SIG-M5 (cell line): ENCODE measurements around the gene FAM117B.
"Not testable (repeated sequence)": the region's sequence is repeated elsewhere in the genome, so short reads cannot be mapped to it uniquely, and the experiment has no call there.

Experiments used
- DNase-seq: peaks from one replicate; lab custom pipeline; 2025; lab: John Stamatoyannopoulos, UW

The FAM117B gene

GRCh38 chr2:202758604-202759003, 123.8 kb downstream of the FAM117B start:
- DNase-seq: no peak

GRCh38 chr2:202760848-202761247, 126.1 kb downstream of the FAM117B start:
- no peak for DNase-seq

DNA sequence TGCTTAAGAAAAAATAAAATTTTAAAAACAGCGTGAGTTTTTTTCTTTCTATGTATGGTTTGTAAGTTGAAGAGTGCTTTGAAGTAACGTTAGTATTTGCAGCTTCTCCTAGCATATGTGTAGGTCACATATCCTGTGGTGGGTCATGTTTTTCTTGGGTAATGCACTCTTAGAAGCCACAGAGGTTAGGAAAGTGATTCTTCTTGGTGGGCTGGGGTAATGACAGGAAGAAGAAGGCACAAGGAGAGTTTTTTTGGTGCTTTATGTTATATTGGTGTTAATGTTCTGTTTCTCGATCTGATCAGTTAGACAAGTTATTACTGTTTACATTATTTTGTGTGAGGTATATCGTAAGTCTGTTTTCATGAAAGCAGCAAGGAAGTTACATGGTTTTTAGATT, 127.8 kb downstream of the FAM117B start:
- no peak for DNase-seq

DNA sequence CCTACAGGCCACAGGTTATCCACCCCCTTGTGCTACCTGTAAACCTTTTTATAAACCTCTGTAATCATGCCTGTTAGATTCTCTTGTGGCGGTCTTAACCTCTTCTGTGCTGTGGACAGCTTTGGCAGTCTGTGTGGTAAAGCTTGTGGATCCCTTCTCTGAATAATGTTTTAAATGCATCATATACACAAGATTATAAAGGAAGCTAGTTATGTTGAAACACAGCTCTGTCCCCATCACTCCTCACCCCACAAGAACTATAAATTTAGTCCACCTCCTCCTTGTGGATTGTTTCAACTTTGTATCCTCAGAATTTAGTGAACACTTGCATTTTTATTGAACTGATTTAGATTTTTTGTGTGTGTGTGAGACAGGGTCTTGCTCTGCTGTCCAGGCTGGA, 129.1 kb downstream of the FAM117B start:
- DNase-seq: no peak

DNA sequence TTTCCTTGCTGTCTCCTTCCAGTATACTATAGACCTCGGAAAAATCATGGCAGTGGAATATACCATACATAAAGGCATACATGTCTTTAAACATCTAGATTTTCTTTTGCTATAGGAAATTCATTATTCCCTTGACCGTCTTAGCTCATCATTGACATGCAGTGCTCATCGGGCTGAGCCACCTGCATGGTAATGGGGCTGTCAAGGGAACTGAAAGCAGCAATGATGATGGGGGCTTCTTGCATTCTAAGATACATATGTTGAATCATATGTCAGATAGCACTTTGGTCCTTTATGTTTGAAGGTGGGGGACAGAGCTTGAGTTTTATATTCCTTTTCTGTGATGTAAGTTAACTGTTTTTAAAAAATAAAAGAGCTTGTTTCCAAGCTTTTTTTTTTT, 130.2 kb downstream of the FAM117B start:
- no peak for DNase-seq

DNA sequence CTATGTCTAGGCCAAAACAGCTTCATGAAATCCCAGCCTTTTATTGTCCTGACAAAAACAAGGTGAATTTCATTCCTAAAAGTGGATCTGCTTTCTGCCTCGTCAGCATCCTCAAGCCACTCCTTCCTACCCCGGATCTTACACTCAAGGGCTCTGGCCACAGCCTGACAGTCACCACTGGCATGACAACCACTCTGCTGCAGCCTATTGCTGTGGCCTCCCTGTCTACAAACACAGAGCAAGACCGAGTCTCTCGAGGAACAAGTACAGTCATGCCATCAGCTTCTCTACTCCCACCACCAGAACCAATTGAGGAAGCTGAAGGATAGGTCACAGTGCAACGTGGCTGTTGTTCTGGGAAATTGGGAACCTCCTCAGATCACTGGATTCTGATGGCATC, 130.7 kb downstream of the FAM117B start:
- no peak for DNase-seq

GRCh38 chr2:202768273-202768672, 133.5 kb downstream of the FAM117B start:
- no peak for DNase-seq

- no peak for DNase-seq
Measured at GRCh38 chr2:202769201-202769600, 134.4 kb downstream of the FAM117B start.

- no peak for DNase-seq
Measured at GRCh38 chr2:202771336-202771735, 136.6 kb downstream of the FAM117B start.

GRCh38 chr2:202771741-202772460, 137.1 kb downstream of the FAM117B start:
- no peak for DNase-seq

GRCh38 chr2:202773301-202773973, 138.7 kb downstream of the FAM117B start:
- DNase-seq: no peak

DNA sequence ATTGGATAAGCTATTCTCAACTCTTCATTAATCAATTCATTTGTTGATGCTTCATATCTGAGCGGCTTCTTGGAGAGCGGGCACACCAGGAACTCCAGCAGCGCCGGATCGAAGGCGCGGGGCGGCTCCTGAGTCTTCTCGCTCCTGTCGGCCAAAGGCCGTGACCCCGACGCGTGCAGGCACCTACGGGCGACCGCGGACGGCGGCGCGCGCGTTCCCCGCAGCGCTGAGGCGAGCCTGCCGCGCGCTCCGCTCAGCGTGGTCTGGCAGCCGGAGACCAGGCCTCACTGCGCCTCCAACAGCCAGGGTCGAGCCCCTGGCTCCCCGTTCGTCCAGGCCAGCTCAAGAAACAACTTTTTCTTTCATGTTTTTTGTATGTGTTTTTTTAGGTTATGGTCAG, 139.3 kb downstream of the FAM117B start:
- no peak for DNase-seq

- DNase-seq: no peak
Measured at GRCh38 chr2:202778217-202778616, 143.4 kb downstream of the FAM117B start.

DNA sequence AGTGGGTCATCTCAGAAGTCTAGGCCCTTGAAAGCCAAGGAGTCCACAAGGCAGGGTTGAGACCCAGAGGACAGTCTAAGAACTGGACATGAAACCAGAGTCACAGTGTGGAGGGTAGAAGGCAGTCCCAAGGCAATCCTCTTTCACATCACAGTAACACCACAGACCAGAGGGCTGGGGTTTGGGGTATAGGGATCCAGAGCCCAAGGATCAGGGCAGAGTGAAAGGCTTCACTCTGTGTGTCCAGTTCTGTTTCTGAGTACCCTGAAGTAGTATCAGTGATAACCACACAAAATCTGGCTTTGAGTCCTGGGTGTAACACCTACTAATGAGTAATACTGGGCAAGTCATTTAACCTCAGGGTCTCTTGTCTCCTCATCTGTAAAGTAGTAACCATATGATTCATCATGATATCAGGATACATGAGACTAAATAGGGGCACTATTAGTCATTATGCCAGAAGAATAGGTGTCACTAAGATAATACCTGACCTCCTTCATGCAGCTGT, 145.8 kb downstream of the FAM117B start:
- no peak for DNase-seq

GRCh38 chr2:202782940-202783558, 148.3 kb downstream of the FAM117B start:
- DNase-seq: no peak

GRCh38 chr2:202786842-202787241, 152.1 kb downstream of the FAM117B start:
- DNase-seq: no peak

GRCh38 chr2:202790676-202791075, 155.9 kb downstream of the FAM117B start:
- no peak for DNase-seq

GRCh38 chr2:202797944-202798343, 163.2 kb downstream of the FAM117B start:
- no peak for DNase-seq

DNA sequence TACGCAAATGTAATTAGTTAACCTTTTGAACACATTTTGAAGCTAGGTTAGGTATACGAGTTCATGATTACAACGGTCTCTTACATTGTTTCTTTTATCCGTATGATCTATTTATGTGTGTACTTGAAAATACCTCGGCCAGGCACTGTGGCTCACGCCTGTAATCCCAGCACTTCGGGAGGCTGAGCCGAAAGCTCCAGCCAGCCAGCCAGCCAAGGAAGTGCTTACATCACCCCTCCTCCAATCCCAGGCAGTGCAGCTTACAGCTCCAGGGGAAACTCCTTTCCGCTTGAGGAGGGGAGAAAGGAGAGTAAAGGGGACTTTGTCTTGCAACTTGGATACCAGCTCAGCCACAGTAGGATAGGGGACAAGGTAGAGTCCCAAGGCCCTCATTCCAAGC, 171.1 kb downstream of the FAM117B start:
- DNase-seq: not testable (repeated sequence)

DNA sequence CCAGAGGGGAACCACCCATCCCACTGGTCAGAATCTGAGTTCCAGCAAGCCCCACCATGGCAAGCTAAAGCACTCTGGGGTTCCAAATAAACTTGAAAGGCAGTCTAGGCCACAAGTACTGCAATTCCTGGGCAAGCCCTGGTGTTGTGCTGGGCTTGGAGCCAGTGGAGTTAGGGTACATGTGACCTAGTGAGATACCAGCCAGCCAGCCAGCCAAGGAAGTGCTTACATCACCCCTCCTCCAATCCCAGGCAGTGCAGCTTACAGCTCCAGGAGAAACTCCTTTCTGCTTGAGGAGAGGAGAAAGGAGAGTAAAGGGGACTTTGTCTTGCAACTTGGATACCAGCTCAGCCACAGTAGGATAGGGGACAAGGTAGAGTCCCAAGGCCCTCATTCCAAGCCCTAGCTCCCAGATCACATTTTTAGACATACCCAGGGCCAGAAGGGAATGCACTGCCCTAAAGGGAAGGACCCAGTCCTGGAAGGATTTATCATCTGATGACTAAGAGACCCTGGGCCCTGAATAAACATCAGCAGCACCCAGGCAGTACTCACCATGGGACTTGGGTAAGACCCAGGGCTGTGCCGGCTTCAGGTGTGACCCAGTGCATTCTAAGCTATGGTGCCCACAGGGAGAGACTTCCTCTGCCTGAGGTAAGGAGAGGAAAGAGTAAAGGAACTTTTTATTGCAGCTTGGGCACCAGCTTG, 172.8 kb downstream of the FAM117B start:
- not testable (repeated sequence) for DNase-seq

- DNase-seq: no peak
Measured at GRCh38 chr2:202808754-202809153, 174.0 kb downstream of the FAM117B start.

- DNase-seq: no peak
Measured at GRCh38 chr2:202813387-202813786, 178.6 kb downstream of the FAM117B start.
